ENCODE results near the gene ALK. TPM values are rescaled to one million over a fixed set of nuclear protein-coding genes. Genes with fewer than 3 reads are reported as not detected.

ALK gene
- polyA plus RNA-seq, 1 of the 3 experiments (the other 2 are of a cell fraction), result 0.30 TPM

DNA sequence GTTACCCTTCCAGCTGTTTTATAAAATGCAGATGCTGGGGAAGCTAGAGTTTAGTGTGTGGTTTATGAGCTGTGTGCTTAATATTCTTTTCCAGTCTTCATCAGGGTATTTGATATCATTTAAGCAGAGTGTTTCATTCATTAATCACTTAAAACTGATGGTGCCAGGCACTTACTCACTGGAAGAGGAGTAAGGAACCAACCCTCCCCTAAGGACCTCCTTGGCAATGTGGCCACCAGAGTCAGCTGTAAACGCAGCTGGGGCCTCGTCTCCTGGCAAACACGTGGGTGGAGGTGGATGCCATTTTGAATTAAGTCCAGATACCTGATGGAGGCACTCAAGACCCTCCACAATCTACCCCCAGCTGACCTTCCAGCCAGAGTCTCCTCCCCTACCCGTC lies 474.5 kb downstream of the ALK start:
- H2AFZ ChIP-seq (ENCODE audit: low read depth), result no peak overlapping the region

DNA sequence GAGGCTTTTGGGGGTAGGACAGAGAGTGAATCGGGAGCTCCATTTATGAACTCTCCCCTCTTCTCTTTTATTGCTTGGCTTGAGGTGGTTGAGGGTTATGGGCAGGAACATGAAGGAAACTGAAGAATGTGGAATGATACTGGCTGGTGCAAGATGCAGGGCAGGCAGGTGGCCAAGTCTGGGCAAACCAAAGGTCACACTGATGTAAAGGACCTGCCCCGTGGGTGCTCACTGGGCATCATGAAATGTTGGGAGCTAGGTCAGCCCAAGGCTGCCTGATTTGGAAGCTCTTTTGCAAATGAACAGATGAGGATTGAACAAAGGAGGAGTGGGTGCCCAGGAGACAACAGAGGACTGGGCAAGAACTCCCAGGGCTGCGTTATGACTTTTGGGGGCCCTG lies 477.2 kb downstream of the ALK start:
- H3F3A ChIP-seq (replicated peaks; ENCODE audit: insufficient read depth), result no peaks in the 10 kb centered on the region
- peaks cover 0 to 49% of the 10 kb centered on the region in 2 experiments; a peak in 3 of 4 replicates for H3K4me1 ChIP-seq (ENCODE audit: control insufficient read depth in 1 of 2, insufficient read depth in 2 of 2, low read depth in 1 of 2, low read length in 1 of 2)
- POLR2A ChIA-PET, result no interaction called here
- 58% methylated on average over 3 of the region's 3 CpGs for WGBS (ENCODE audit: low lambda C conversion rate)
- H3K9ac ChIP-seq, result no peak overlapping the region
- no peaks in the 10 kb centered on the region for H3K79me2 ChIP-seq (ENCODE audit: insufficient read depth)
- CTCF ChIA-PET, result interaction anchor here (0.6 to 1.0 kb wide), 3 partner anchors 37 to 205 kb away, joined by 3 read pairs; no protein-coding TSS in a partner anchor
- H3K9me3 ChIP-seq, result no peaks in the 10 kb centered on the region
- no peak for TF ChIP-seq POLR2AphosphoS5 (IDR thresholded peaks at IDR 0.05; ENCODE audit: low read depth, low read length)
- TF ChIP-seq FOSL2 (IDR thresholded peaks at IDR 0.05; ENCODE audit: borderline replicate concordance, low read depth), result no peak
- no peak for TF ChIP-seq MEF2A (IDR thresholded peaks at IDR 0.05; ENCODE audit: borderline replicate concordance, low read depth)
- no peak for TF ChIP-seq TEAD4 (IDR thresholded peaks at IDR 0.05; ENCODE audit: borderline replicate concordance, insufficient read depth)
- no peak overlapping the region for H3K4me2 ChIP-seq
- H3K9me2 ChIP-seq, result no peaks in the 10 kb centered on the region
- H3K36me3 ChIP-seq (replicated peaks in 1 of 2; ENCODE audit: control insufficient read depth in 1 of 2, insufficient read depth in 2 of 2, low read length in 1 of 2), result no peaks in the 10 kb centered on the region
- H4K20me1 ChIP-seq (ENCODE audit: insufficient read depth), result no peaks in the 10 kb centered on the region
- H3K27me3 ChIP-seq (ENCODE audit: insufficient read depth), result no peaks in the 10 kb centered on the region
- H2AFZ ChIP-seq (ENCODE audit: low read depth), result no peak overlapping the region
- H3K4me3 ChIP-seq (ENCODE audit: low read depth in 2 of 2, low read length in 1 of 2), result no peak overlapping the region
- H3K27ac ChIP-seq (ENCODE audit: low read depth in 2 of 2, low read length in 1 of 2), result peak overlapping the region in 1 of 2 experiments; percentile 48; a peak in 1 of 4 replicates
- no peak for DNase-seq

More for the DNA sequence above, 474.5 kb downstream of the ALK start:
- Histone ChIP-seq H3K4me1 (ENCODE audit: control insufficient read depth in 1 of 2, insufficient read depth in 2 of 2, low read depth in 1 of 2, low read length in 1 of 2) (peaks cover 0 to 49% of the 10 kb centered on the region in 2 experiments; a peak in 2 of 4 replicates), H3K27ac (ENCODE audit: low read depth in 2 of 2, low read length in 1 of 2) (peak overlapping the region in 1 of 2 experiments; percentile 55; a peak in 1 of 4 replicates), H3K4me2 (no peak overlapping the region), H3F3A (replicated peaks; ENCODE audit: insufficient read depth) (no peaks in the 10 kb centered on the region), H3K9me3 (no peaks in the 10 kb centered on the region), H3K27me3 (ENCODE audit: insufficient read depth) (no peaks in the 10 kb centered on the region), H3K9me2 (no peaks in the 10 kb centered on the region), H3K4me3 (ENCODE audit: low read depth in 2 of 2, low read length in 1 of 2) (no peak overlapping the region), H3K36me3 (replicated peaks in 1 of 2; ENCODE audit: control insufficient read depth in 1 of 2, insufficient read depth in 2 of 2, low read length in 1 of 2) (no peaks in the 10 kb centered on the region), H3K79me2 (ENCODE audit: insufficient read depth) (no peaks in the 10 kb centered on the region), H4K20me1 (ENCODE audit: insufficient read depth) (no peaks in the 10 kb centered on the region), H3K9ac (no peak overlapping the region)
- POLR2A ChIA-PET, result no interaction called here
- no peak for DNase-seq
- TF ChIP-seq CHD2 (IDR thresholded peaks at IDR 0.05; ENCODE audit: low read length, partially characterized antibody) (no peak), NRF1 (IDR thresholded peaks at IDR 0.05; ENCODE audit: low read depth, low read length) (no peak), ELF1 (IDR thresholded peaks at IDR 0.05) (no peak), FOXM1 (IDR thresholded peaks at IDR 0.05; ENCODE audit: low read depth) (no peak), RXRA (IDR thresholded peaks at IDR 0.05; ENCODE audit: borderline replicate concordance, low read depth) (no peak), POLR2AphosphoS5 (IDR thresholded peaks at IDR 0.05; ENCODE audit: low read depth, low read length) (no peak), TCF12 (IDR thresholded peaks at IDR 0.05) (no peak), EZH2phosphoT487 (IDR thresholded peaks at IDR 0.05; ENCODE audit: borderline replicate concordance, low read depth) (no peak), SIN3A (IDR thresholded peaks at IDR 0.05; ENCODE audit: borderline replicate concordance, low read depth, low read length) (no peak), RFX5 (IDR thresholded peaks at IDR 0.05; ENCODE audit: low read length) (no peak), TEAD4 (IDR thresholded peaks at IDR 0.05; ENCODE audit: borderline replicate concordance, insufficient read depth) (no peak), YY1 (IDR thresholded peaks at IDR 0.05; ENCODE audit: low read depth) (no peak)
- TF ChIP-seq, protein P1, sequence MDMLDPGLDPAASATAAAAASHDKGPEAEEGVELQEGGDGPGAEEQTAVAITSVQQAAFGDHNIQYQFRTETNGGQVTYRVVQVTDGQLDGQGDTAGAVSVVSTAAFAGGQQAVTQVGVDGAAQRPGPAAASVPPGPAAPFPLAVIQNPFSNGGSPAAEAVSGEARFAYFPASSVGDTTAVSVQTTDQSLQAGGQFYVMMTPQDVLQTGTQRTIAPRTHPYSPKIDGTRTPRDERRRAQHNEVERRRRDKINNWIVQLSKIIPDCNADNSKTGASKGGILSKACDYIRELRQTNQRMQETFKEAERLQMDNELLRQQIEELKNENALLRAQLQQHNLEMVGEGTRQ (IDR thresholded peaks at IDR 0.05; ENCODE audit: borderline replicate concordance, low read depth, low read length), result no peak
- TF ChIP-seq, protein P2, sequence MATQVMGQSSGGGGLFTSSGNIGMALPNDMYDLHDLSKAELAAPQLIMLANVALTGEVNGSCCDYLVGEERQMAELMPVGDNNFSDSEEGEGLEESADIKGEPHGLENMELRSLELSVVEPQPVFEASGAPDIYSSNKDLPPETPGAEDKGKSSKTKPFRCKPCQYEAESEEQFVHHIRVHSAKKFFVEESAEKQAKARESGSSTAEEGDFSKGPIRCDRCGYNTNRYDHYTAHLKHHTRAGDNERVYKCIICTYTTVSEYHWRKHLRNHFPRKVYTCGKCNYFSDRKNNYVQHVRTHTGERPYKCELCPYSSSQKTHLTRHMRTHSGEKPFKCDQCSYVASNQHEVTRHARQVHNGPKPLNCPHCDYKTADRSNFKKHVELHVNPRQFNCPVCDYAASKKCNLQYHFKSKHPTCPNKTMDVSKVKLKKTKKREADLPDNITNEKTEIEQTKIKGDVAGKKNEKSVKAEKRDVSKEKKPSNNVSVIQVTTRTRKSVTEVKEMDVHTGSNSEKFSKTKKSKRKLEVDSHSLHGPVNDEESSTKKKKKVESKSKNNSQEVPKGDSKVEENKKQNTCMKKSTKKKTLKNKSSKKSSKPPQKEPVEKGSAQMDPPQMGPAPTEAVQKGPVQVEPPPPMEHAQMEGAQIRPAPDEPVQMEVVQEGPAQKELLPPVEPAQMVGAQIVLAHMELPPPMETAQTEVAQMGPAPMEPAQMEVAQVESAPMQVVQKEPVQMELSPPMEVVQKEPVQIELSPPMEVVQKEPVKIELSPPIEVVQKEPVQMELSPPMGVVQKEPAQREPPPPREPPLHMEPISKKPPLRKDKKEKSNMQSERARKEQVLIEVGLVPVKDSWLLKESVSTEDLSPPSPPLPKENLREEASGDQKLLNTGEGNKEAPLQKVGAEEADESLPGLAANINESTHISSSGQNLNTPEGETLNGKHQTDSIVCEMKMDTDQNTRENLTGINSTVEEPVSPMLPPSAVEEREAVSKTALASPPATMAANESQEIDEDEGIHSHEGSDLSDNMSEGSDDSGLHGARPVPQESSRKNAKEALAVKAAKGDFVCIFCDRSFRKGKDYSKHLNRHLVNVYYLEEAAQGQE (IDR thresholded peaks at IDR 0.05; ENCODE audit: low read depth, low read length), result no peak
- TF ChIP-seq, protein P3, sequence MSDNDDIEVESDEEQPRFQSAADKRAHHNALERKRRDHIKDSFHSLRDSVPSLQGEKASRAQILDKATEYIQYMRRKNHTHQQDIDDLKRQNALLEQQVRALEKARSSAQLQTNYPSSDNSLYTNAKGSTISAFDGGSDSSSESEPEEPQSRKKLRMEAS (IDR thresholded peaks at IDR 0.05; ENCODE audit: low read depth), result no peak
- CTCF ChIA-PET, result interaction anchor here (1.2 to 1.4 kb wide), 2 partner anchors 21 to 64 kb away, joined by 3 to 4 read pairs; no protein-coding TSS in a partner anchor
- 40% methylated on average over 4 of the region's 4 CpGs for WGBS (ENCODE audit: low lambda C conversion rate)
